Activated T-cell treated with anti-CD3 and anti-CD28 coated beads, Interleukin-2, amount 50 U/mL, for 72 hours (primary cell): ENCODE measurements around the gene ACSS1. TPM values are rescaled to one million over a fixed set of nuclear protein-coding genes. Genes with fewer than 3 reads are reported as not detected.
"Not testable (repeated sequence)": the region's sequence is repeated elsewhere in the genome, so short reads cannot be mapped to it uniquely, and the experiment has no call there.

Experiments
- ATAC-seq, 2 donors: fragments of 150-1000 bp; cut with Tn5 transposase; replicated peaks in 1 of 2; 2 replicates each; pipeline ENCODE4 v1.10.0; 2021; ENCODE audit warnings: moderate library complexity in 2 of 2, mild to moderate bottlenecking in 1 of 2
- DNase-seq, 2 donors: peaks; one replicate each; pipeline ENCODE4 v3.0.0; 2021 to 2022; ENCODE audit warnings: mixed read lengths in 1 of 2
- H3K27ac Mint-ChIP-seq: one replicate; pipeline ENCODE4 v1.8.0; 2022; ENCODE audit warnings: mild to moderate bottlenecking, moderate library complexity, mixed read lengths
- H3K27me3 Mint-ChIP-seq: one replicate; pipeline ENCODE4 v1.8.0; 2022; ENCODE audit warnings: low read depth, mixed read lengths
- H3K36me3 Mint-ChIP-seq, 2 donors: one replicate each; pipeline ENCODE4 v1.8.0; 2022; ENCODE audit warnings: mixed read lengths in 2 of 2, mild to moderate bottlenecking in 1 of 2; ENCODE audit not compliant: insufficient read depth in 2 of 2
- H3K4me1 Mint-ChIP-seq: one replicate; pipeline ENCODE4 v1.8.0; 2022; ENCODE audit warnings: low read depth, mixed read lengths
- H3K4me3 Mint-ChIP-seq, 2 donors: one replicate each; pipeline ENCODE4 v1.8.0; 2022; ENCODE audit warnings: mild to moderate bottlenecking in 2 of 2, mixed read lengths in 2 of 2, moderate library complexity in 2 of 2
- H3K9me3 Mint-ChIP-seq, 2 donors: one replicate each; pipeline ENCODE4 v1.8.0; 2022; ENCODE audit warnings: mixed read lengths in 2 of 2
- total RNA-seq, 2 donors: library from RNA; stranded (reverse); gene quantifications; one replicate each; pipeline ENCODE4 v1.2.3, GENCODE V29; 2022

ACSS1 gene
- total RNA-seq, 2 donors from 2014 or later: 18.2 to 23.8 TPM

DNA sequence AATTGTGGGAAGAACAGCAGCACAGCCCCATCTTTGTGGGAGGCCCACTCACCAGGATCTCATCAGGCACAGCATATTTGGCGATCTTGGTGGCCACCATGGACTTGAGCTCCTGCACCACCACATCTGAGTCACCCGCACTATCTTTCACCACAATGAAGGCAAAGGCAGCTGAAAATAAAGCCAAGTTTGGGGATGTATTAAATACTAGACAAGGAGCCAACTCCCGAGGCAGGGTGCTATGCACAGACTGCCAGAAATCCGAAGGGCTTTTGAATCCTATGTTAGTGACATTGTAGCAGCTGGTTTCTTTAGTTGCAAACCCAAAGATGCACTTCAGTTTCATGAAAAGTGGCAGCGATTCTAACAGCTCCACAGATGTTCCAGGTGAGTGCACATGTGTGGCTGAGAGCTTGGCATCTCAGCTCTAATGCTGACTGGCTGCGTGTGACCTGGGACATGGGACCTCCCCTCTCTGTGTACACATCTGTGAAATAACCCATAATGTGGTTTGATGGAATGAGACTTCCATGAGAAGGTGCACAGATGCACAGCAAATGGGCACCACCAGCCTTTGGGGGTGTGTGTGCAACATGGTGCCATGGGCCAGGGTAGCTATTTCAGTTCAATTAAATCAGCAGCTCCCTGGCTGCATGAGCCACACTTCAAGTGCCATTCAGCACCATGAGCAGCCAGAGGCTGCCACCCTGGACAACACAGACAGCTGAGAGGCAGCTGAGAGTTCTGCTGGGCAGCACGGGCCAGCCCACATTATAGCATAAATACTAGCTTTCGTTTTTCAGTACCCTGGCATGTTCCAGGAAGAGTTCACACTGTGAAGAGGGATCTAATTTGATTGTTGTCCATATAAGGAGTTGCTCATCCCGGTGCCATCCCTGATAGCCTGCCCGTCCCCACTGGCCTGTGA lies 48.5 kb downstream of the ACSS1 start:
- Mint-ChIP-seq H3K4me3 (no peak overlapping the region), H3K4me1 (no peaks in the 10 kb centered on the region), H3K27me3 (no peaks in the 10 kb centered on the region), H3K9me3 (no peaks in the 10 kb centered on the region), H3K27ac (no peak overlapping the region), H3K36me3 (peaks cover 4 to 7% of the 10 kb centered on the region in 2 donors)
- DNase-seq (no peak), ATAC-seq (no peak)

- no peak for DNase-seq
These were observed 49.3 kb downstream of the ACSS1 start for GRCh38 chr20:25008388-25009217.

GRCh38 chr20:25007491-25008305 lies 50.2 kb downstream of the ACSS1 start:
- no peak overlapping the region for H3K4me3 Mint-ChIP-seq
- no peak overlapping the region for H3K27ac Mint-ChIP-seq
- peaks cover 0 to 2% of the 10 kb centered on the region in 2 donors for H3K9me3 Mint-ChIP-seq
- H3K4me1 Mint-ChIP-seq: no peaks in the 10 kb centered on the region
- no peak for ATAC-seq
- H3K27me3 Mint-ChIP-seq: no peaks in the 10 kb centered on the region
- DNase-seq: no peak
- peaks cover 6 to 10% of the 10 kb centered on the region in 2 donors for H3K36me3 Mint-ChIP-seq

More at GRCh38 chr20:25008388-25009217, 49.3 kb downstream of the ACSS1 start:
- no peak overlapping the region for H3K4me3 Mint-ChIP-seq
- H3K4me1 Mint-ChIP-seq: no peaks in the 10 kb centered on the region
- peaks cover 4 to 7% of the 10 kb centered on the region in 2 donors for H3K36me3 Mint-ChIP-seq
- no peaks in the 10 kb centered on the region for H3K9me3 Mint-ChIP-seq
- no peak overlapping the region for H3K27ac Mint-ChIP-seq
- no peak for ATAC-seq
- no peaks in the 10 kb centered on the region for H3K27me3 Mint-ChIP-seq

- H3K4me1 Mint-ChIP-seq: no peaks in the 10 kb centered on the region
- H3K4me3 Mint-ChIP-seq: no peak overlapping the region
- H3K9me3 Mint-ChIP-seq: peaks cover 0 to 2% of the 10 kb centered on the region in 2 donors
- no peak overlapping the region for H3K27ac Mint-ChIP-seq
- ATAC-seq: no peak
- peaks cover 8 to 13% of the 10 kb centered on the region in 2 donors for H3K36me3 Mint-ChIP-seq
- no peak for DNase-seq
- no peaks in the 10 kb centered on the region for H3K27me3 Mint-ChIP-seq
These were observed 51.3 kb downstream of the ACSS1 start for GRCh38 chr20:25006431-25007167.

GRCh38 chr20:25005661-25006060 lies 52.3 kb downstream of the ACSS1 start:
- Mint-ChIP-seq H3K4me3 (no peak overlapping the region), H3K27me3 (no peaks in the 10 kb centered on the region), H3K4me1 (peaks cover 1% of the 10 kb centered on the region), H3K36me3 (peaks cover 8 to 13% of the 10 kb centered on the region in 2 donors), H3K9me3 (peaks cover 0 to 2% of the 10 kb centered on the region in 2 donors), H3K27ac (no peak overlapping the region)
- ATAC-seq (no peak), DNase-seq (no peak)

DNA sequence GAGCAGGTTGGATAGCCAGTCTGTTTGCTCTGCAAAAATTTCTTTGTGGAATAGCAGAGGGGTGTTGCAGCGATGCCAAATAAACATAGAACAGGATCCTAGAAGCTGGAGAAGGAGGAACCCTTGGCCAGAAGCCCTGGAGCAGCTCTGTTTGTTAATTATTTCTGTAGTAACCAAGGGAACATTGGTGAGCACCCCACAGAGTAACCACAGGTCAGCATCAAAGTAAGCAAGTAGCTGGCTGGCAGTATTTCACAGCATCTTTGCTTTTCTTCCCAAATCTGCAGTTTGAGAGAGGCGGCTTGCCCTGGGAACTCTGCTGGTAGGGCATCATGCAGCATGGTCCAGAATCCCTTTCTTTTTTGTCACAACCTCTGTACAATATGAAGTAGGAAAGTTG lies 52.7 kb downstream of the ACSS1 start:
- Mint-ChIP-seq H3K9me3 (peaks cover 0 to 2% of the 10 kb centered on the region in 2 donors), H3K27me3 (no peaks in the 10 kb centered on the region), H3K4me1 (peaks cover 6% of the 10 kb centered on the region), H3K27ac (no peak overlapping the region), H3K4me3 (no peak overlapping the region), H3K36me3 (peaks cover 8 to 13% of the 10 kb centered on the region in 2 donors)
- no peak for DNase-seq
- no peak for ATAC-seq

GRCh38 chr20:25003002-25003401 lies 54.9 kb downstream of the ACSS1 start:
- H3K27me3 Mint-ChIP-seq: no peaks in the 10 kb centered on the region
- no peak for ATAC-seq
- peak overlapping the region; percentile 56 for H3K27ac Mint-ChIP-seq
- peaks cover 8 to 11% of the 10 kb centered on the region in 2 donors for H3K36me3 Mint-ChIP-seq
- DNase-seq: no peak
- peaks cover 0 to 2% of the 10 kb centered on the region in 2 donors for H3K9me3 Mint-ChIP-seq
- H3K4me3 Mint-ChIP-seq: no peak overlapping the region
- H3K4me1 Mint-ChIP-seq: peaks cover 8% of the 10 kb centered on the region

GRCh38 chr20:25001323-25001722 lies 56.6 kb downstream of the ACSS1 start:
- not testable (repeated sequence) for H3K36me3 Mint-ChIP-seq, DNase-seq, H3K27ac Mint-ChIP-seq, H3K9me3 Mint-ChIP-seq, H3K27me3 Mint-ChIP-seq, H3K4me3 Mint-ChIP-seq, H3K4me1 Mint-ChIP-seq, ATAC-seq

DNA sequence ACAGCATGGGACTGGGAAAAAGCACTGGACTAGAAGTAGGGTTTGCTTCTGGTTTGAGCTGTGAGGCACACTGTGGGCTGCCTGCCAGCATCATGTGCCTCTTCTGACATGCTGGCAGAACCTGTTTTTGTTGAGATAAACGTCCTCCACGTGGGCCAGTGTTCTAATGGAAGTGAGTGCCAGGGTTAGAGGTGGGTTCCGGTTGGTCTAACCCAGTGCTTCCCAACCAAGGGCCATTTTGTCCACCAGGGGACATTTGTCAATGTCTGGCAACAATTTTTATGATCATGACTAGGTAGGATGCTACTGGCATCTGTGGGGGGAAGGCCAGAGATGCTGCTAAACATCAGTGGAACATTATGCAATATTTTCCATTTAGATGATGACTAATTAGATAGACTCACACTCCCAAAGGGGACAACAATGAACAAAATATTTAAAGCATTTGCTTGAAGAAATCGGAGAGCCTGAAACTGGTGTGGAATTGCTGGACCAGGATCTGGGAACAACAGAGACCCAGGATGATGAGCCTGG lies 57.6 kb downstream of the ACSS1 start:
- no peak for DNase-seq
- Mint-ChIP-seq H3K4me3 (no peak overlapping the region), H3K36me3 (peaks cover 4 to 6% of the 10 kb centered on the region in 2 donors), H3K4me1 (peaks cover 8% of the 10 kb centered on the region), H3K9me3 (peaks cover 0 to 2% of the 10 kb centered on the region in 2 donors), H3K27ac (peak overlapping the region; percentile 82), H3K27me3 (no peaks in the 10 kb centered on the region)
- ATAC-seq: peak in 1 of 2 donors; percentile 19

- no peak overlapping the region for H3K4me3 Mint-ChIP-seq
- no peak overlapping the region for H3K27ac Mint-ChIP-seq
- H3K27me3 Mint-ChIP-seq: no peaks in the 10 kb centered on the region
- DNase-seq: no peak
- H3K9me3 Mint-ChIP-seq: peaks cover 0 to 2% of the 10 kb centered on the region in 2 donors
- peaks cover 14% of the 10 kb centered on the region for H3K4me1 Mint-ChIP-seq
- ATAC-seq: no peak
- H3K36me3 Mint-ChIP-seq: peaks cover 4 to 6% of the 10 kb centered on the region in 2 donors
These were observed 58.4 kb downstream of the ACSS1 start for GRCh38 chr20:24999568-24999967.

GRCh38 chr20:24998631-24999445 lies 59.1 kb downstream of the ACSS1 start:
- DNase-seq: no peak
- no peak overlapping the region for H3K4me3 Mint-ChIP-seq
- H3K4me1 Mint-ChIP-seq: peaks cover 20% of the 10 kb centered on the region
- peaks cover 4 to 6% of the 10 kb centered on the region in 2 donors for H3K36me3 Mint-ChIP-seq
- H3K27ac Mint-ChIP-seq: no peak overlapping the region
- no peaks in the 10 kb centered on the region for H3K27me3 Mint-ChIP-seq
- ATAC-seq: no peak
- peaks cover 0 to 2% of the 10 kb centered on the region in 2 donors for H3K9me3 Mint-ChIP-seq
